HL-60 (cell line): ENCODE data around the gene TPK1.

ENCODE experiments used
- DNase-seq, 2 experiments: peaks; one replicate each; pipeline ENCODE4 v3.0.0-alpha.2; 2010 to 2020; ENCODE audit warnings: low read depth in 1 of 2, low spot score in 1 of 2
- H3K27ac ChIP-seq: fragments of 250-450 bp; sonication (Bioruptor Pico); replicated peaks from 2 replicates; pipeline ENCODE4 v1.5.1; 2020; ENCODE audit warnings: mild to moderate bottlenecking, moderate library complexity
- H3K27me3 ChIP-seq: fragments of 250-450 bp; sonication (Bioruptor Pico); 2 replicates; pipeline ENCODE4 v1.5.1; 2021; ENCODE audit warnings: mild to moderate bottlenecking, moderate library complexity; ENCODE audit not compliant: insufficient read depth, poor library complexity, severe bottlenecking
- H3K4me3 ChIP-seq: replicated peaks from 2 replicates; pipeline ENCODE4 v1.5.1; 2011; ENCODE audit warnings: mild to moderate bottlenecking, control low read depth, low read length; ENCODE audit not compliant: insufficient read depth
- CTCF ChIP-seq: IDR thresholded peaks from one replicate; pipeline ENCODE4 v1.5.1; 2011; ENCODE audit warnings: low read length, control low read depth, inconsistent platforms; ENCODE audit not compliant: insufficient read depth
- GABPA ChIP-seq: IDR thresholded peaks from 2 replicates; pipeline ENCODE4 v1.6.1; 2012; ENCODE audit warnings: low read depth
- POLR2AphosphoS5 ChIP-seq: IDR thresholded peaks from 2 replicates; pipeline ENCODE4 v1.6.1; 2012; ENCODE audit warnings: low read depth
- REST ChIP-seq: IDR thresholded peaks from 2 replicates; pipeline ENCODE4 v1.6.1; 2012; ENCODE audit warnings: low read depth; ENCODE audit not compliant: insufficient replicate concordance
- SPI1 ChIP-seq: IDR thresholded peaks from 2 replicates; pipeline ENCODE4 v1.6.1; 2012; ENCODE audit warnings: low read depth, mild to moderate bottlenecking, borderline replicate concordance

The TPK1 gene

GRCh38 chr7:144518360-144518759, 317.5 kb downstream of the TPK1 start:
- H3K4me3 ChIP-seq, result no peak overlapping the region
- TF ChIP-seq REST, result no peak
- no peaks in the 10 kb centered on the region for H3K27me3 ChIP-seq
- DNase-seq, result no peak
- no peak overlapping the region for H3K27ac ChIP-seq

GRCh38 chr7:144517749-144518148, 318.1 kb downstream of the TPK1 start:
- DNase-seq, result no peak
- TF ChIP-seq REST, result no peak
- no peak for TF ChIP-seq CTCF
- no peak for TF ChIP-seq POLR2AphosphoS5
- TF ChIP-seq GABPA, result no peak
- no peak for TF ChIP-seq SPI1

GRCh38 chr7:144516729-144517525, 318.9 kb downstream of the TPK1 start:
- H3K4me3 ChIP-seq, result no peak overlapping the region
- H3K27me3 ChIP-seq, result no peaks in the 10 kb centered on the region
- no peak overlapping the region for H3K27ac ChIP-seq
- TF ChIP-seq CTCF (no peak), POLR2AphosphoS5 (no peak), SPI1 (no peak), REST (no peak), GABPA (no peak)
- no peak for DNase-seq

More at GRCh38 chr7:144517749-144518148, 318.1 kb downstream of the TPK1 start:
- no peaks in the 10 kb centered on the region for H3K27me3 ChIP-seq
- no peak overlapping the region for H3K27ac ChIP-seq
- H3K4me3 ChIP-seq, result no peak overlapping the region
